Measurements from ENCODE around the gene TAF4B.
"Not testable (repeated sequence)": the region's sequence is repeated elsewhere in the genome, so short reads cannot be mapped to it uniquely, and the experiment has no call there.

The TAF4B gene

DNA sequence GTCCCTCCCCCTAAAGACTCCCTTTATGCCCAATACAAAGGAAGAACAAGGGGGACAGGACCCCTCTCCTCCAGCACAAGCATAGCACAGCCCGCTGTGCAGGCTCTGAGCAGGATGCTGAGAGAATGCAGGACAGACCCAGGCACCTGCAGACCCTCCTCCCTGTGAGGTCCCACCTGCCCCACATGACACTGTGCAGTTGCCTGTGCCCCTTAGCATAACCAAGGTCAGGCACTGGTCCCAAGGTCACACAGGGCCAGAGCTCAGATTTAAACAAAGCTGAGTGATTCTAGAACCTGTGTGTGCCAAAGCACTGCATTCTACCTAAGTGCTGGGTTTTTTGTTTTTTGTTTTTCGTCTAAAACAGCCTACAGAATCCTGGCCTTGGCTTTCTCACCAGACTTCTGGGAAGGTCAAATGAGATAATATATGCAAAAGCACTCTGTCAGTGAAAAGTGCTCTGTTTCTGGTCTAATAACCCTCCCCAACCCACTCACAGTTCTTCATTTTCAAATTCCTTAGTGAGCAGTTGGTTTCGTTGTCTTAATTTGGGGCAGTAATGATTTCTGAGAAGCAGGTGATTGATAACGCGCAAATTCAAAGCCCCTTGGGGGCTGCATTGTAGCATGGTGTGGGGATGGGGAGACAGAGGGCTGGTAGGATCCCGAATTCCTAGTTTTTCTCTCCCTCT, 196.4 kb downstream of the TAF4B start:
- Mint-ChIP-seq H3K27me3 (ENCODE audit: low read depth) (no peaks in the 10 kb centered on the region), H3K36me3 (ENCODE audit: low read depth) (no peaks in the 10 kb centered on the region), H3K9me3 (no peaks in the 10 kb centered on the region), H3K4me1 (ENCODE audit: low read depth) (no peaks in the 10 kb centered on the region), H3K4me3 (no peak overlapping the region), H3K27ac (no peak overlapping the region)
- DNase-seq (ENCODE audit: low spot score), result no peak

DNA sequence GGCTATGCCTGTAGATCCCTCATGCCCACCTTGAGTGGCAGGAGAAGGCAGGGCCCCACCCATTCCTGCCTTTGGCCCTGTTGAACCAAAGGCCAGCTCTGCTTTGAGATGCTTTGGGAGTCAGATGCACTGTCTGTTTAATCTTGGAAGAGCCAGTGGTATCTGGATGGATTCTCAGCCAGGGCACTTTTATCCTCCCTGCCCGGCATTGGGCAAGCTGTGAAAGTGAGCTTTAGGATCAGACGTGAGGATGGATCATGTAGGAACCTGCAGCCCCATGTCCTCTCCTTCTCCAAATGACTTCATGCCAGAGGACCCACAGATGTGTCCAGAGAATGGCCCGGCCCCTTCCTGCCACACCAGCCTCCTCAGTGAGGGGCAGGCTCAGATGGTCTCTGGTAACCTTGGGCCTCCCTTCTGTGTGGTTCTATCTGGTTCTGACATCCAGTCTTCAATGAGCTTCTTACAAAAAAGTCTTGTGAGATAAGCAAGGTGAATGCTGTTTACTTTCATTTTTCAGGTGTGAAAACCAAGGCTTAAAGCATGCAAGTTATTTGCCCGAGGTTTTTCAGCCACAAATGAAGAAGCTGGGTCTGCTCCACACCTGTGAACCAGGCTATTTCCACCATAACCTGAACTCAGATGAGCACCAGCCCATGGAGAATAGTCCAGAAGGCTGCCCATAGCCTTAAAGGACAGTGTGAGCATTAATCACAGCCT, 198.3 kb downstream of the TAF4B start:
- H3K4me1 Mint-ChIP-seq (ENCODE audit: low read depth), result no peaks in the 10 kb centered on the region
- H3K36me3 Mint-ChIP-seq (ENCODE audit: low read depth), result no peaks in the 10 kb centered on the region
- H3K4me3 Mint-ChIP-seq, result no peak overlapping the region
- H3K27ac Mint-ChIP-seq, result no peak overlapping the region
- no peak for DNase-seq (ENCODE audit: low spot score)
- H3K9me3 Mint-ChIP-seq, result no peaks in the 10 kb centered on the region
- no peaks in the 10 kb centered on the region for H3K27me3 Mint-ChIP-seq (ENCODE audit: low read depth)

DNA sequence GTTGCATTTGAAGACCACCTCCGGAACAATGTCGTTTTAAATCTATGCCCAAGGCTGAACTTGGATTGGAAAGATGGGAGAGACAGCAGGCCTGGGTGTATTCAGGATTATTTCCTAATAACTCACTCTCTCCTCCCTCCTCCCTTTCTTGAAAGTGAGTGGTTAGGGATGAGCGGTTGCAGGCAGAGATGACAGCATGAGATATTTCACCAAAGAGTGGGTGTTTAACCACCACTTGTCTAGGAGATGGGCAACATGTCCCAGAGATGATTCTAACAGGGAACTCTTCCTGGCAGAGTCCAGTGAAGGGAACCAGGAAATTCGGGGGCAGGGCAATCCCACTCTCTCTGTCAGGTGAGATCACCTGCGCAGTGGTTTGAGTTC, 198.9 kb downstream of the TAF4B start:
- H3K4me3 Mint-ChIP-seq, result no peak overlapping the region
- H3K27ac Mint-ChIP-seq, result no peak overlapping the region
- H3K9me3 Mint-ChIP-seq, result no peaks in the 10 kb centered on the region
- H3K27me3 Mint-ChIP-seq (ENCODE audit: low read depth), result no peaks in the 10 kb centered on the region
- DNase-seq (ENCODE audit: low spot score), result no peak
- no peaks in the 10 kb centered on the region for H3K4me1 Mint-ChIP-seq (ENCODE audit: low read depth)
- H3K36me3 Mint-ChIP-seq (ENCODE audit: low read depth), result no peaks in the 10 kb centered on the region

GRCh38 chr18:26429535-26430226, 203.4 kb downstream of the TAF4B start:
- Mint-ChIP-seq H3K4me3 (no peak overlapping the region), H3K27ac (no peak overlapping the region), H3K9me3 (no peaks in the 10 kb centered on the region), H3K4me1 (ENCODE audit: low read depth) (no peaks in the 10 kb centered on the region), H3K27me3 (ENCODE audit: low read depth) (no peaks in the 10 kb centered on the region), H3K36me3 (ENCODE audit: low read depth) (no peaks in the 10 kb centered on the region)
- DNase-seq (ENCODE audit: low spot score), result no peak

- H3K36me3 Mint-ChIP-seq (ENCODE audit: low read depth), result no peaks in the 10 kb centered on the region
- no peak overlapping the region for H3K27ac Mint-ChIP-seq
- peaks cover 3% of the 10 kb centered on the region for H3K27me3 Mint-ChIP-seq (ENCODE audit: low read depth)
- no peaks in the 10 kb centered on the region for H3K4me1 Mint-ChIP-seq (ENCODE audit: low read depth)
- H3K9me3 Mint-ChIP-seq, result no peaks in the 10 kb centered on the region
- no peak overlapping the region for H3K4me3 Mint-ChIP-seq
- no peak for DNase-seq (ENCODE audit: low spot score)
Measured at GRCh38 chr18:26432651-26433424, 206.6 kb downstream of the TAF4B start.

GRCh38 chr18:26434887-26435286, 208.6 kb downstream of the TAF4B start:
- Mint-ChIP-seq H3K27ac (no peak overlapping the region), H3K4me3 (no peak overlapping the region), H3K27me3 (ENCODE audit: low read depth) (peaks cover 16% of the 10 kb centered on the region), H3K9me3 (no peaks in the 10 kb centered on the region), H3K4me1 (ENCODE audit: low read depth) (no peaks in the 10 kb centered on the region), H3K36me3 (ENCODE audit: low read depth) (no peaks in the 10 kb centered on the region)
- no peak for DNase-seq (ENCODE audit: low spot score)

DNA sequence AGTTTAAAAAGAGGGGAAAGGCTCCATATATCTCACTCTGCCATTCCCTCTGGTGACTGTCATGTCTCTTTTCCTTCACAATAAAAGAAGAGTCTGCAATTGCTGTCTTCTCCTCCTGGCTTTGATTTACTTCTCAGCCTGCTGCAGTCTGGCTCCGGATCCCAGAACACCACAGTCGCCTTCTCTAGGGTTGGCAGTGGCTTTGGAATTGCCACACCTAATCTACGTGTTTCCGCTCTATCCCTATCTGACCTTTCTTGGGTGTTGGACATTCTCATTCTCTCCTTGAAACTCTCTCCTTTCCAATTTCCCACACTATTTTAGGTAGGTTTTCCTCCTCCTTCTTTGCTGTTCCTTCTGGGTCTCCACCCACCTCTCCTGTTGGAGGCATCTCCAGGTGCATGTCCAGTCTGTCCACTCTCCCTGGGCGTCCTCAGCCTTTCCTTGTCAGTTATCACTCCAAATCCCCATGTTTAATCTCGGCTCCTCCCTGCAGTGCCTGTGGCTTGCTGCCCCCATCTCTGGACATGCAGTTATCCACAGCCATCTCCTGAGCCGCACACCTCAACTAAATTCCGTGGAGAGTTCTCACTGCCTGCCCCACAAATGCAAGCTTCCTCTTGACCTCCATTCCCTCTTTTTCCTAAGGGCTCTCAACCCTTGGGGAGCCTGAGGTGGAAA, 209.3 kb downstream of the TAF4B start:
- H3K27me3 Mint-ChIP-seq (ENCODE audit: low read depth), result peaks cover 16% of the 10 kb centered on the region
- no peaks in the 10 kb centered on the region for H3K36me3 Mint-ChIP-seq (ENCODE audit: low read depth)
- no peak for DNase-seq (ENCODE audit: low spot score)
- H3K27ac Mint-ChIP-seq, result no peak overlapping the region
- H3K4me3 Mint-ChIP-seq, result no peak overlapping the region
- H3K4me1 Mint-ChIP-seq (ENCODE audit: low read depth), result no peaks in the 10 kb centered on the region
- no peaks in the 10 kb centered on the region for H3K9me3 Mint-ChIP-seq

GRCh38 chr18:26436176-26437051, 210.2 kb downstream of the TAF4B start:
- Mint-ChIP-seq H3K4me1 (ENCODE audit: low read depth) (no peaks in the 10 kb centered on the region), H3K27me3 (ENCODE audit: low read depth) (peaks cover 20% of the 10 kb centered on the region), H3K4me3 (no peak overlapping the region), H3K9me3 (no peaks in the 10 kb centered on the region), H3K36me3 (ENCODE audit: low read depth) (no peaks in the 10 kb centered on the region), H3K27ac (no peak overlapping the region)
- no peak for DNase-seq (ENCODE audit: low spot score)

- H3K4me3 Mint-ChIP-seq; H3K27ac Mint-ChIP-seq; H3K36me3 Mint-ChIP-seq (ENCODE audit: low read depth); H3K9me3 Mint-ChIP-seq; H3K4me1 Mint-ChIP-seq (ENCODE audit: low read depth); DNase-seq (ENCODE audit: low spot score): not testable (repeated sequence)
- peaks cover 22% of the 10 kb centered on the region for H3K27me3 Mint-ChIP-seq (ENCODE audit: low read depth)
Measured at GRCh38 chr18:26437634-26438033, 211.4 kb downstream of the TAF4B start.

GRCh38 chr18:26438980-26439379, 212.7 kb downstream of the TAF4B start:
- Mint-ChIP-seq H3K4me1 (ENCODE audit: low read depth) (no peaks in the 10 kb centered on the region), H3K36me3 (ENCODE audit: low read depth) (no peaks in the 10 kb centered on the region), H3K27me3 (ENCODE audit: low read depth) (peaks cover 27% of the 10 kb centered on the region), H3K4me3 (no peak overlapping the region), H3K27ac (no peak overlapping the region), H3K9me3 (no peaks in the 10 kb centered on the region)
- DNase-seq (ENCODE audit: low spot score), result no peak

DNA sequence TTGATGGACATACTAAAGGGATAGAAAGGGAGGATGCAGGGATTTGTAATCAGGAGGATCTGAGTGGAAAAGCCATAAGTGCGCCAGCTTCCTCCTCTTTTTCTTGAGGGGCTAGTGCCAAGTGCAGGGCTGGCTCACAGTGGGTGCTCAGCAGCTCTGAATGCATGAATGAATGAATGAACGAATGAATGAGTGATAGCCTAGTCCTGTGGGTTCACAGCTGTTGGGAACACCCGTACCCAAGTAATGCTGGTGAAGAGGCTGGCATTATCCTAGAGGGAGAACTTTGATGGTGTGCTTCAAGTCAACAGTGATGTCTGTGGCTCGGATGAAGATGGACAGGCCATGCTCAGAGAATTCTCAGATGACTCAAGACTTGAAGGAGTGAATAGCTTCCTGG, 213.3 kb downstream of the TAF4B start:
- peaks cover 30% of the 10 kb centered on the region for H3K27me3 Mint-ChIP-seq (ENCODE audit: low read depth)
- no peak overlapping the region for H3K4me3 Mint-ChIP-seq
- H3K4me1 Mint-ChIP-seq (ENCODE audit: low read depth), result no peaks in the 10 kb centered on the region
- no peaks in the 10 kb centered on the region for H3K36me3 Mint-ChIP-seq (ENCODE audit: low read depth)
- H3K9me3 Mint-ChIP-seq, result no peaks in the 10 kb centered on the region
- DNase-seq (ENCODE audit: low spot score), result no peak
- H3K27ac Mint-ChIP-seq, result no peak overlapping the region

GRCh38 chr18:26440644-26441043, 214.4 kb downstream of the TAF4B start:
- no peak overlapping the region for H3K4me3 Mint-ChIP-seq
- H3K27ac Mint-ChIP-seq, result no peak overlapping the region
- H3K9me3 Mint-ChIP-seq, result no peaks in the 10 kb centered on the region
- DNase-seq (ENCODE audit: low spot score), result no peak
- H3K4me1 Mint-ChIP-seq (ENCODE audit: low read depth), result no peaks in the 10 kb centered on the region
- H3K27me3 Mint-ChIP-seq (ENCODE audit: low read depth), result peaks cover 30% of the 10 kb centered on the region
- H3K36me3 Mint-ChIP-seq (ENCODE audit: low read depth), result no peaks in the 10 kb centered on the region
